K562 (cell line): ENCODE data around the gene PPM1D. TPM values are rescaled to one million over a fixed set of nuclear protein-coding genes. Genes with fewer than 3 reads are reported as not detected.

Experiments
- ATAC-seq: fragments of 200-7000 bp; cut with Tn5 transposase; 3 replicates; pipeline ENCODE4 v1.9.1; 2020; ENCODE audit warnings: moderate library complexity
- BruUV-seq: library from RNA; stranded (reverse); fragments of 400-500 nt; replicated peaks from 2 replicates; lab custom pipeline; 2021; lab: Mats Ljungman, UMichigan
- CTCF ChIA-PET: fragments of 300-600 bp; formaldehyde crosslinking; extraction: SDS; loops from one replicate; lab custom pipeline; 2021; ENCODE audit warnings: low intra/inter-chr PET ratio; lab: Yijun Ruan, JAX
- POLR2A ChIA-PET: fragments of 300-600, 350-650 bp; sonication (Branson Sonifier 250); formaldehyde crosslinking; extraction: SDS; loops from one replicate; lab custom pipeline; 2021; ENCODE audit warnings: antibody characterized with exemption, inconsistent platforms; lab: Yijun Ruan, JAX
- DNase-seq, 4 experiments: peaks; one replicate each; pipeline versions ENCODE4 v3.0.0 to v3.0.0-alpha.2; 2011 to 2018; ENCODE audit warnings: low spot score in 3 of 4, mixed read lengths in 3 of 4; ENCODE audit errors: extremely low read depth in 1 of 4
- FAIRE-seq: peaks from 2 replicates; lab custom pipeline; 2011; peaks lifted over from hg19 to GRCh38; lab: Jason Lieb, UNC
- H2AFZ ChIP-seq: 2 replicates; pipeline ENCODE4 v1.6.0; 2011; ENCODE audit warnings: low read depth, low read length, control low read depth, inconsistent platforms
- H3K27ac ChIP-seq: fragments of 200-600 bp; 3 replicates; pipeline ENCODE4 v1.8.0; 2011; ENCODE audit warnings: low read depth, mild to moderate bottlenecking, control low read depth, inconsistent platforms, low read length, moderate library complexity, mixed read lengths; ENCODE audit errors: extremely low read depth
- H3K27me3 ChIP-seq, 2 experiments: fragments of 300-600 bp in 1 of 2; 2 replicates in 1 of 2; 3 replicates in 1 of 2; pipeline versions ENCODE4 v1.6.0 to v1.8.0; 2011; ENCODE audit warnings: inconsistent platforms in 2 of 2, low read length in 2 of 2, mild to moderate bottlenecking in 1 of 2, mixed read lengths in 1 of 2, moderate library complexity in 1 of 2; ENCODE audit not compliant: control insufficient read depth in 2 of 2, insufficient read depth in 2 of 2
- H3K36me3 ChIP-seq: fragments of 300-600 bp; 3 replicates; pipeline ENCODE4 v1.8.0; 2011; ENCODE audit warnings: mild to moderate bottlenecking, low read length, inconsistent platforms; ENCODE audit not compliant: control insufficient read depth, insufficient read depth
- H3K4me1 ChIP-seq, 2 experiments: fragments of 200-600 bp in 1 of 2; replicated peaks in 1 of 2; 2 replicates in 1 of 2; 3 replicates in 1 of 2; pipeline versions ENCODE4 v1.5.1 to v1.8.0; 2011; ENCODE audit warnings: inconsistent platforms in 2 of 2, low read length in 2 of 2, mild to moderate bottlenecking in 1 of 2, mixed read lengths in 1 of 2, moderate library complexity in 1 of 2; ENCODE audit not compliant: control insufficient read depth in 2 of 2, insufficient read depth in 2 of 2
- H3K4me2 ChIP-seq: 2 replicates; pipeline ENCODE4 v1.6.1; 2011; ENCODE audit warnings: low read length, control low read depth, inconsistent platforms, mixed read lengths; ENCODE audit not compliant: insufficient read depth
- H3K4me3 ChIP-seq: fragments of 200-600 bp; sonication (generic), shearing (Covaris generic); 2 replicates; pipeline ENCODE4 v1.5.1; 2016; ENCODE audit warnings: control low read depth, inconsistent platforms
- H3K79me2 ChIP-seq: fragments of 200-600 bp; 3 replicates; pipeline ENCODE4 v1.8.0; 2011; ENCODE audit warnings: low read length, inconsistent platforms; ENCODE audit not compliant: control insufficient read depth, insufficient read depth
- H3K9ac ChIP-seq, 2 experiments: 2 replicates each; pipeline versions ENCODE4 v1.6.0 to v1.6.1; 2011; ENCODE audit warnings: low read depth in 2 of 2, low read length in 2 of 2, control low read depth in 1 of 2, inconsistent platforms in 1 of 2, mild to moderate bottlenecking in 1 of 2, mixed read lengths in 1 of 2; ENCODE audit not compliant: insufficient read depth in 1 of 2
- H3K9me1 ChIP-seq: one replicate; pipeline ENCODE4 v1.6.0; 2011; ENCODE audit warnings: inconsistent platforms, mild to moderate bottlenecking, low read length, moderate library complexity; ENCODE audit not compliant: control insufficient read depth, insufficient read depth
- H3K9me3 ChIP-seq: replicated peaks from 2 replicates; pipeline ENCODE4 v1.5.1; 2011; ENCODE audit warnings: low read depth, low read length, inconsistent platforms; ENCODE audit not compliant: control insufficient read depth, insufficient read depth
- H4K20me1 ChIP-seq: replicated peaks from 2 replicates; pipeline ENCODE4 v1.6.1; 2011; ENCODE audit warnings: low read length, inconsistent platforms, mixed read lengths; ENCODE audit not compliant: control insufficient read depth, insufficient read depth
- CBFA2T3 ChIP-seq: fragments of 450-650 bp; IDR thresholded peaks from 2 replicates; pipeline ENCODE4 v1.6.1; 2017
- WGBS: fragments of 100-300 bp; shearing (Covaris generic); methylation state at CpG from one replicate; pipeline ENCODE4 v1.1.6; 2016; ENCODE audit warnings: low coverage, mixed read lengths; ENCODE audit not compliant: insufficient coverage; ENCODE audit errors: missing lambda C conversion rate; 5-methylcytosine and 5-hydroxymethylcytosine counted together
- in situ Hi-C: fragments of 300-500 bp; cut with MboI; formaldehyde crosslinking; loops from 4 replicates; pipeline ENCODE4 v1.15.0; 2018; ENCODE audit warnings: inconsistent platforms, mixed read lengths
- intact Hi-C: fragments of 100-400 bp; cut with micrococcal nuclease; formaldehyde crosslinking; loops from 2 replicates; pipeline ENCODE4 v1.14.2; 2022
- polyA plus RNA-seq, 8 experiments: library from polyadenylated mRNA; depleted of rRNA in 4 of 8; stranded (reverse) in 5 of 8; unstranded in 3 of 8; fragments of >200 nt; fragmentation: Nextera tagmentation in 2 of 8; fragmentation: Illumina TruSeq in 1 of 8; extraction: Ambion mirVana in 2 of 8; extraction: Trizol in 1 of 8; gene quantifications; 2 replicates each; pipeline versions ENCODE4 v1.2.1 to v1.2.3, GENCODE V29; 2011 to 2014; ENCODE audit warnings: inconsistent platforms in 1 of 8, missing spikeins in 1 of 8
- total RNA-seq, 7 experiments: library from RNA; depleted of rRNA in 6 of 7; stranded (reverse); fragments of >200 nt in 6 of 7; fragmentation: Illumina TruSeq in 2 of 7; extraction: Trizol in 2 of 7; gene quantifications; 2 replicates each; pipeline versions ENCODE4 v1.2.1 to v1.2.3, GENCODE V29; 2011 to 2021; ENCODE audit warnings: low replicate concordance in 1 of 7
- TF ChIP-seq, protein P1 (sequence below), 3 experiments: fragments of 200-800 bp in 1 of 3; fragments of 250-450 bp in 1 of 3; fragments of 450-650 bp in 1 of 3; sonication (Bioruptor Pico) in 1 of 3; sonication (Bioruptor generic) in 1 of 3; formaldehyde crosslinking in 1 of 3; IDR thresholded peaks; 2 replicates each; pipeline versions ENCODE4 v1.6.1 to v1.8.0; 2016 to 2022; ENCODE audit warnings: mild to moderate bottlenecking in 2 of 3, missing genetic modification characterization in 2 of 3, missing compliant biosample characterization in 1 of 3, moderate library complexity in 1 of 3

PPM1D gene
- total and polyA plus RNA-seq, 9 of the 15 experiments (the other 6 are each of a cell fraction or from before 2014, with no cell fraction given): 2.1 to 19.0 (median 7.8) TPM

DNA sequence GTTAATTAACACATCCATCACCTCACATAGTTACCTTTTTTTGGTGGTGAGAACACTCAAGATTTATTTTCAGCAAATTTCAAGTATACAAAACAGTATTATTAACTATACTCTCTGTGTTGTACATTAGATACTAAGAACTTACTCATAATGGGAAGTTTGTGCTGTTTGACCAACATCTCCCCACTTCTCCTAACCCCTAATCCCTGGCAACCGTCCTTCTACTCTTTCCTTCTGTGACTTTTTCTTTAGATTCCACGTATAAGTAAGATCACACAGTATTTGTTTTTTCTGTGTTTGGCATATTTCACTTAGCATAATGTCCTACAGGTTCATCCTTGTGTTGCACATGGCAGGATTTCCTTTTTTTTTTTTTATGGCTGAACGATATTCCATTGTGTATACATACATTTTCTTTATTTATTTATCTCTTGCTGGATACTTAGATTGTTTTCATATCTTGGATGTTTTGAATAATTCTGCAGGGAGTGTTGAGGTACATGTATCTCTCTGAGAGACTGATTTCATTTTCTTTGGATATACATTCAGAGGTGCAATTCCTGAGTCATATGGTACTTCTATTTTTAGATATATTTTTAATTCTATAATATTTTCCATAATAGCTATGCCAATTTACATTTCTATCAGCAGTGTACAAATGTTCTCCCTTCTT, 19.0 kb downstream of the PPM1D start:
- Histone ChIP-seq H3K9ac (no peak overlapping the region), H4K20me1 (no peaks in the 10 kb centered on the region), H3K4me1 (no peaks in the 10 kb centered on the region), H3K9me1 (no peaks in the 10 kb centered on the region), H2AFZ (no peak overlapping the region), H3K4me3 (no peak overlapping the region), H3K79me2 (peaks cover 54% of the 10 kb centered on the region), H3K27ac (no peak overlapping the region), H3K9me3 (no peaks in the 10 kb centered on the region), H3K4me2 (no peak overlapping the region), H3K36me3 (peaks cover 11% of the 10 kb centered on the region; the same call in 2 of the 3 replicates), H3K27me3 (no peaks in the 10 kb centered on the region)
- ChIA-PET CTCF (no interaction called here), POLR2A (interaction anchor here (1.0 to 1.2 kb wide), 2 partner anchors 12 to 18 kb away, joined by 3 to 4 read pairs; no protein-coding TSS in a partner anchor)
- DNase-seq (no peak), FAIRE-seq (no peak), ATAC-seq (no peak)
- BruUV-seq: no TSS peak
- intact Hi-C loops (no loop called here), in situ Hi-C loops (no loop called here)
- WGBS: 63% methylated on average over 3 of the region's 3 CpGs
- no peak for TF ChIP-seq CBFA2T3
- TF ChIP-seq, protein P1, sequence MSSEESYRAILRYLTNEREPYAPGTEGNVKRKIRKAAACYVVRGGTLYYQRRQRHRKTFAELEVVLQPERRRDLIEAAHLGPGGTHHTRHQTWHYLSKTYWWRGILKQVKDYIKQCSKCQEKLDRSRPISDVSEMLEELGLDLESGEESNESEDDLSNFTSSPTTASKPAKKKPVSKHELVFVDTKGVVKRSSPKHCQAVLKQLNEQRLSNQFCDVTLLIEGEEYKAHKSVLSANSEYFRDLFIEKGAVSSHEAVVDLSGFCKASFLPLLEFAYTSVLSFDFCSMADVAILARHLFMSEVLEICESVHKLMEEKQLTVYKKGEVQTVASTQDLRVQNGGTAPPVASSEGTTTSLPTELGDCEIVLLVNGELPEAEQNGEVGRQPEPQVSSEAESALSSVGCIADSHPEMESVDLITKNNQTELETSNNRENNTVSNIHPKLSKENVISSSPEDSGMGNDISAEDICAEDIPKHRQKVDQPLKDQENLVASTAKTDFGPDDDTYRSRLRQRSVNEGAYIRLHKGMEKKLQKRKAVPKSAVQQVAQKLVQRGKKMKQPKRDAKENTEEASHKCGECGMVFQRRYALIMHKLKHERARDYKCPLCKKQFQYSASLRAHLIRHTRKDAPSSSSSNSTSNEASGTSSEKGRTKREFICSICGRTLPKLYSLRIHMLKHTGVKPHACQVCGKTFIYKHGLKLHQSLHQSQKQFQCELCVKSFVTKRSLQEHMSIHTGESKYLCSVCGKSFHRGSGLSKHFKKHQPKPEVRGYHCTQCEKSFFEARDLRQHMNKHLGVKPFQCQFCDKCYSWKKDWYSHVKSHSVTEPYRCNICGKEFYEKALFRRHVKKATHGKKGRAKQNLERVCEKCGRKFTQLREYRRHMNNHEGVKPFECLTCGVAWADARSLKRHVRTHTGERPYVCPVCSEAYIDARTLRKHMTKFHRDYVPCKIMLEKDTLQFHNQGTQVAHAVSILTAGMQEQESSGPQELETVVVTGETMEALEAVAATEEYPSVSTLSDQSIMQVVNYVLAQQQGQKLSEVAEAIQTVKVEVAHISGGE (CRISPR knock-in tag; IDR thresholded peaks at IDR 0.05): peak in 1 of 3 experiments; percentile 71; a peak in 2 of 6 replicates
